HepG2 (cell line): ENCODE data around the gene NLE1. TPM values are rescaled to one million over a fixed set of nuclear protein-coding genes. Genes with fewer than 3 reads are reported as not detected.
A peak's percentile ranks its signal among the peaks of the same experiment; 100 is the strongest.

Experiments
- CHD4 ChIP-seq: fragments of 200-600 bp; sonication (generic); IDR thresholded peaks from 2 replicates; pipeline ENCODE4 v1.7.0; 2017; ENCODE audit warnings: mild to moderate bottlenecking, low read length, borderline replicate concordance
- CREM ChIP-seq, 2 experiments: sonication (generic) in 1 of 2; formaldehyde crosslinking in 1 of 2; IDR thresholded peaks; 2 replicates each; pipeline versions ENCODE4 v1.4.0 to v1.6.1; 2016 to 2020; ENCODE audit warnings: antibody characterized with exemption in 1 of 2, mild to moderate bottlenecking in 1 of 2, missing genetic modification reagents in 1 of 2
- JUN ChIP-seq: sonication (generic); formaldehyde crosslinking; IDR thresholded peaks from 2 replicates; pipeline ENCODE4 v1.4.0; 2020; ENCODE audit warnings: mild to moderate bottlenecking, missing genetic modification reagents
- KAT2B ChIP-seq: fragments of 150-350 bp; IDR thresholded peaks from 2 replicates; pipeline ENCODE4 v1.6.1; 2014; ENCODE audit warnings: low read depth, low read length, borderline replicate concordance
- KLF9 ChIP-seq: IDR thresholded peaks from 2 replicates; pipeline ENCODE4 v1.6.1; 2016; ENCODE audit warnings: low read depth
- MTA1 ChIP-seq: sonication (generic); formaldehyde crosslinking; IDR thresholded peaks from 2 replicates; pipeline ENCODE4 v1.4.0; 2020; ENCODE audit warnings: missing genetic modification reagents, mild to moderate bottlenecking, borderline replicate concordance
- SOX5 ChIP-seq: IDR thresholded peaks from 2 replicates; pipeline ENCODE4 v1.6.1; 2016; ENCODE audit warnings: borderline replicate concordance
- ZBTB1 ChIP-seq: sonication (generic); formaldehyde crosslinking; IDR thresholded peaks from 2 replicates; pipeline ENCODE4 v1.4.0; 2020; ENCODE audit warnings: missing genetic modification reagents, borderline replicate concordance
- ZFP90 ChIP-seq: sonication (generic); formaldehyde crosslinking; IDR thresholded peaks from 2 replicates; pipeline ENCODE4 v1.8.0; 2022; ENCODE audit warnings: missing genetic modification reagents, mild to moderate bottlenecking, inconsistent platforms, borderline replicate concordance
- ZNF138 ChIP-seq: sonication (generic); formaldehyde crosslinking; IDR thresholded peaks from 2 replicates; pipeline ENCODE4 v1.5.0; 2020; ENCODE audit warnings: mild to moderate bottlenecking, low read depth, missing genetic modification reagents
- ZNF652 ChIP-seq: IDR thresholded peaks from 2 replicates; pipeline ENCODE4 v1.6.1; 2016; ENCODE audit warnings: low read depth, borderline replicate concordance
- ZNF782 ChIP-seq: sonication (generic); formaldehyde crosslinking; IDR thresholded peaks from 2 replicates; pipeline ENCODE4 v1.4.0; 2020; ENCODE audit warnings: missing genetic modification reagents, mild to moderate bottlenecking, borderline replicate concordance
- polyA plus RNA-seq, 8 experiments: library from polyadenylated mRNA; depleted of rRNA in 3 of 8; stranded (reverse) in 7 of 8; unstranded in 1 of 8; fragments of >200 nt; fragmentation: Illumina TruSeq in 4 of 8; extraction: Trizol in 4 of 8; gene quantifications; 2 replicates each; pipeline versions ENCODE4 v1.2.1 to v1.2.3, GENCODE V29; 2011 to 2016; ENCODE audit warnings: low read depth in 4 of 8, missing spikeins in 1 of 8, mixed read lengths in 1 of 8; ENCODE audit not compliant: insufficient read depth in 1 of 8
- total RNA-seq, 5 experiments: library from RNA; depleted of rRNA; stranded (reverse); fragments of >200 nt; fragmentation: Illumina TruSeq; extraction: Trizol; gene quantifications; 2 replicates each; pipeline ENCODE4 v1.2.3, GENCODE V29; 2016; ENCODE audit warnings: low read depth in 1 of 5
- TF ChIP-seq, protein P1 (sequence below): IDR thresholded peaks from 2 replicates; pipeline ENCODE4 v1.6.1; 2016; ENCODE audit warnings: low read depth, control low read depth
- TF ChIP-seq, protein P2 (sequence below): sonication (generic); formaldehyde crosslinking; IDR thresholded peaks from 2 replicates; pipeline ENCODE4 v1.4.0; 2020; ENCODE audit warnings: missing genetic modification reagents
- TF ChIP-seq, protein P3 (sequence below): IDR thresholded peaks from 2 replicates; pipeline ENCODE4 v1.6.1; 2016; ENCODE audit warnings: low read depth
- TF ChIP-seq, protein P4 (sequence below): sonication (generic); formaldehyde crosslinking; IDR thresholded peaks from 2 replicates; pipeline ENCODE4 v1.5.0; 2020; ENCODE audit warnings: missing genetic modification reagents
- TF ChIP-seq, protein P5 (sequence below): sonication (generic); formaldehyde crosslinking; IDR thresholded peaks from 2 replicates; pipeline ENCODE4 v1.5.1; 2020; ENCODE audit warnings: mild to moderate bottlenecking, missing genetic modification reagents, borderline replicate concordance

The NLE1 gene
- total and polyA plus RNA-seq, 2 of the 13 experiments (the other 11 are each of a cell fraction or from before 2014, with no cell fraction given) = 20.3 to 34.5 TPM

DNA sequence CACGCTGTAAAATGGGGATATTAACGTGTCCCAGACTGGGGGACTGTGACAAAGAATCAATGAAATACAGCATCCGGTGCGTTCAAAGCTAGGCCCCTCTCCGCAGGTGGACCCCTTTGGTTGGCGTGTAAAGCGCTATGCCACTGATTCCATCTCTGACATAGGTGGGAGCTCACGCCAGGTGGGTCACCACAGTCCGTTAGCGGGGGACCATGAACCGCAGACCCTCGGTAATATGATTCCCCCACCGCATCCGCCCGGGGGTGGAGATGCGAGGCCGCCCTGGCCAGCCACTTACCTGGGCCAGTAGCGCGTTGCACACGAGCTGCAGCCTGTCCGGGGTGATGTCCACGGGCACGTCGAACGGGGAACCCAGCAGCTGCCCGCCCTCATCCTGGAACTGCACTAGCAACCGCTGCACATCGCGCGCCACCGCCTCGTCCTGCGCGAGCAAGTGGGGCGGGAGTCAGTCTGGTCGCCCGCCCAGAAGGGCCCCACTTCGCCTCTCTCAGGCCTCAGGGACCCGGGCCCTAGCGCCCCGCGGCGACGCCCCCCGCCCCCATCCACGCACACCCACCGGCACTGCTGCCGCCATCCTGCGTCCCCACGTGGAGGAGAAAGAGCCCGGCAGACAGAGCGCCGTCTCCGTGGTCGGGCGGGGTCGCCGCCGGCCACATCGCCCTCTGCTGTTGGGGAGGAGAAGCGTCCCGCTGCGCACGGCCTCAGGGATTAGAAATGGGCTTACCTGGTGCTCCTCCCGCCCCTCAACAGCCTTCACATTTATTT, at the start of gene NLE1 (continued):
- TF ChIP-seq ZNF138 (CRISPR knock-in tag) = no peak
- peak; percentile 59 for TF ChIP-seq ZFP90 (CRISPR knock-in tag)
- TF ChIP-seq, protein P1, sequence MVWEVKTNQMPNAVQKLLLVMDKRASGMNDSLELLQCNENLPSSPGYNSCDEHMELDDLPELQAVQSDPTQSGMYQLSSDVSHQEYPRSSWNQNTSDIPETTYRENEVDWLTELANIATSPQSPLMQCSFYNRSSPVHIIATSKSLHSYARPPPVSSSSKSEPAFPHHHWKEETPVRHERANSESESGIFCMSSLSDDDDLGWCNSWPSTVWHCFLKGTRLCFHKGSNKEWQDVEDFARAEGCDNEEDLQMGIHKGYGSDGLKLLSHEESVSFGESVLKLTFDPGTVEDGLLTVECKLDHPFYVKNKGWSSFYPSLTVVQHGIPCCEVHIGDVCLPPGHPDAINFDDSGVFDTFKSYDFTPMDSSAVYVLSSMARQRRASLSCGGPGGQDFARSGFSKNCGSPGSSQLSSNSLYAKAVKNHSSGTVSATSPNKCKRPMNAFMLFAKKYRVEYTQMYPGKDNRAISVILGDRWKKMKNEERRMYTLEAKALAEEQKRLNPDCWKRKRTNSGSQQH = peak; percentile 98
- TF ChIP-seq ZNF782 (CRISPR knock-in tag) = peak; percentile 92; the same call in 1 of the 2 replicates
- TF ChIP-seq, protein P2, sequence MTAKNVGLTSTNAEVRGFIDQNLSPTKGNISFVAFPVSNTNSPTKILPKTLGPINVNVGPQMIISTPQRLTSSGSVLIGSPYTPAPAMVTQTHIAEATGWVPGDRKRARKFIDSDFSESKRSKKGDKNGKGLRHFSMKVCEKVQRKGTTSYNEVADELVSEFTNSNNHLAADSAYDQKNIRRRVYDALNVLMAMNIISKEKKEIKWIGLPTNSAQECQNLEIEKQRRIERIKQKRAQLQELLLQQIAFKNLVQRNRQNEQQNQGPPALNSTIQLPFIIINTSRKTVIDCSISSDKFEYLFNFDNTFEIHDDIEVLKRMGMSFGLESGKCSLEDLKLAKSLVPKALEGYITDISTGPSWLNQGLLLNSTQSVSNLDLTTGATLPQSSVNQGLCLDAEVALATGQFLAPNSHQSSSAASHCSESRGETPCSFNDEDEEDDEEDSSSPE (CRISPR knock-in tag) = peak; percentile 84
- TF ChIP-seq CHD4 = no peak
- TF ChIP-seq, protein P3, sequence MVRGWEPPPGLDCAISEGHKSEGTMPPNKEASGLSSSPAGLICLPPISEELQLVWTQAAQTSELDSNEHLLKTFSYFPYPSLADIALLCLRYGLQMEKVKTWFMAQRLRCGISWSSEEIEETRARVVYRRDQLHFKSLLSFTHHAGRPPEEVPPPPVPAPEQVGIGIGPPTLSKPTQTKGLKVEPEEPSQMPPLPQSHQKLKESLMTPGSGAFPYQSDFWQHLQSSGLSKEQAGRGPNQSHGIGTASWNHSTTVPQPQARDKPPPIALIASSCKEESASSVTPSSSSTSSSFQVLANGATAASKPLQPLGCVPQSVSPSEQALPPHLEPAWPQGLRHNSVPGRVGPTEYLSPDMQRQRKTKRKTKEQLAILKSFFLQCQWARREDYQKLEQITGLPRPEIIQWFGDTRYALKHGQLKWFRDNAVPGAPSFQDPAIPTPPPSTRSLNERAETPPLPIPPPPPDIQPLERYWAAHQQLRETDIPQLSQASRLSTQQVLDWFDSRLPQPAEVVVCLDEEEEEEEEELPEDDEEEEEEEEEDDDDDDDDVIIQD (CRISPR knock-in tag) = peak; percentile 59; the same call in 1 of the 2 replicates
- TF ChIP-seq JUN = 0 out of 2 replicates have a peak, but pooled peaks have one; percentile 51
- no peak for TF ChIP-seq ZBTB1 (CRISPR knock-in tag)
- TF ChIP-seq, protein P4, sequence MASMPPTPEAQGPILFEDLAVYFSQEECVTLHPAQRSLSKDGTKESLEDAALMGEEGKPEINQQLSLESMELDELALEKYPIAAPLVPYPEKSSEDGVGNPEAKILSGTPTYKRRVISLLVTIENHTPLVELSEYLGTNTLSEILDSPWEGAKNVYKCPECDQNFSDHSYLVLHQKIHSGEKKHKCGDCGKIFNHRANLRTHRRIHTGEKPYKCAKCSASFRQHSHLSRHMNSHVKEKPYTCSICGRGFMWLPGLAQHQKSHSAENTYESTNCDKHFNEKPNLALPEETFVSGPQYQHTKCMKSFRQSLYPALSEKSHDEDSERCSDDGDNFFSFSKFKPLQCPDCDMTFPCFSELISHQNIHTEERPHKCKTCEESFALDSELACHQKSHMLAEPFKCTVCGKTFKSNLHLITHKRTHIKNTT (CRISPR knock-in tag) = no peak
- peak; percentile 91 for TF ChIP-seq MTA1 (CRISPR knock-in tag)
- TF ChIP-seq KAT2B = no peak
- TF ChIP-seq SOX5 (CRISPR knock-in tag) = peak; percentile 43; the same call in 1 of the 2 replicates
- TF ChIP-seq ZNF652 (CRISPR knock-in tag) = no peak
- TF ChIP-seq CREM (IDR thresholded peaks at IDR 0.05) = 0 out of 2 replicates have a peak, but pooled peaks have one; percentile 32
- no peak for TF ChIP-seq CREM (CRISPR knock-in tag; IDR thresholded peaks at IDR 0.05)
- peak; percentile 62; the same call in 1 of the 2 replicates for TF ChIP-seq KLF9
- TF ChIP-seq, protein P5, sequence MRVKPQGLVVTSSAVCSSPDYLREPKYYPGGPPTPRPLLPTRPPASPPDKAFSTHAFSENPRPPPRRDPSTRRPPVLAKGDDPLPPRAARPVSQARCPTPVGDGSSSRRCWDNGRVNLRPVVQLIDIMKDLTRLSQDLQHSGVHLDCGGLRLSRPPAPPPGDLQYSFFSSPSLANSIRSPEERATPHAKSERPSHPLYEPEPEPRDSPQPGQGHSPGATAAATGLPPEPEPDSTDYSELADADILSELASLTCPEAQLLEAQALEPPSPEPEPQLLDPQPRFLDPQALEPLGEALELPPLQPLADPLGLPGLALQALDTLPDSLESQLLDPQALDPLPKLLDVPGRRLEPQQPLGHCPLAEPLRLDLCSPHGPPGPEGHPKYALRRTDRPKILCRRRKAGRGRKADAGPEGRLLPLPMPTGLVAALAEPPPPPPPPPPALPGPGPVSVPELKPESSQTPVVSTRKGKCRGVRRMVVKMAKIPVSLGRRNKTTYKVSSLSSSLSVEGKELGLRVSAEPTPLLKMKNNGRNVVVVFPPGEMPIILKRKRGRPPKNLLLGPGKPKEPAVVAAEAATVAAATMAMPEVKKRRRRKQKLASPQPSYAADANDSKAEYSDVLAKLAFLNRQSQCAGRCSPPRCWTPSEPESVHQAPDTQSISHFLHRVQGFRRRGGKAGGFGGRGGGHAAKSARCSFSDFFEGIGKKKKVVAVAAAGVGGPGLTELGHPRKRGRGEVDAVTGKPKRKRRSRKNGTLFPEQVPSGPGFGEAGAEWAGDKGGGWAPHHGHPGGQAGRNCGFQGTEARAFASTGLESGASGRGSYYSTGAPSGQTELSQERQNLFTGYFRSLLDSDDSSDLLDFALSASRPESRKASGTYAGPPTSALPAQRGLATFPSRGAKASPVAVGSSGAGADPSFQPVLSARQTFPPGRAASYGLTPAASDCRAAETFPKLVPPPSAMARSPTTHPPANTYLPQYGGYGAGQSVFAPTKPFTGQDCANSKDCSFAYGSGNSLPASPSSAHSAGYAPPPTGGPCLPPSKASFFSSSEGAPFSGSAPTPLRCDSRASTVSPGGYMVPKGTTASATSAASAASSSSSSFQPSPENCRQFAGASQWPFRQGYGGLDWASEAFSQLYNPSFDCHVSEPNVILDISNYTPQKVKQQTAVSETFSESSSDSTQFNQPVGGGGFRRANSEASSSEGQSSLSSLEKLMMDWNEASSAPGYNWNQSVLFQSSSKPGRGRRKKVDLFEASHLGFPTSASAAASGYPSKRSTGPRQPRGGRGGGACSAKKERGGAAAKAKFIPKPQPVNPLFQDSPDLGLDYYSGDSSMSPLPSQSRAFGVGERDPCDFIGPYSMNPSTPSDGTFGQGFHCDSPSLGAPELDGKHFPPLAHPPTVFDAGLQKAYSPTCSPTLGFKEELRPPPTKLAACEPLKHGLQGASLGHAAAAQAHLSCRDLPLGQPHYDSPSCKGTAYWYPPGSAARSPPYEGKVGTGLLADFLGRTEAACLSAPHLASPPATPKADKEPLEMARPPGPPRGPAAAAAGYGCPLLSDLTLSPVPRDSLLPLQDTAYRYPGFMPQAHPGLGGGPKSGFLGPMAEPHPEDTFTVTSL = no peak
